ENCODE data around the gene POC1A. TPM values are rescaled to one million over a fixed set of nuclear protein-coding genes. Genes with fewer than 3 reads are reported as not detected.

POC1A gene
- 16.8 and 19.6 TPM in 2 replicates for total RNA-seq

DNA sequence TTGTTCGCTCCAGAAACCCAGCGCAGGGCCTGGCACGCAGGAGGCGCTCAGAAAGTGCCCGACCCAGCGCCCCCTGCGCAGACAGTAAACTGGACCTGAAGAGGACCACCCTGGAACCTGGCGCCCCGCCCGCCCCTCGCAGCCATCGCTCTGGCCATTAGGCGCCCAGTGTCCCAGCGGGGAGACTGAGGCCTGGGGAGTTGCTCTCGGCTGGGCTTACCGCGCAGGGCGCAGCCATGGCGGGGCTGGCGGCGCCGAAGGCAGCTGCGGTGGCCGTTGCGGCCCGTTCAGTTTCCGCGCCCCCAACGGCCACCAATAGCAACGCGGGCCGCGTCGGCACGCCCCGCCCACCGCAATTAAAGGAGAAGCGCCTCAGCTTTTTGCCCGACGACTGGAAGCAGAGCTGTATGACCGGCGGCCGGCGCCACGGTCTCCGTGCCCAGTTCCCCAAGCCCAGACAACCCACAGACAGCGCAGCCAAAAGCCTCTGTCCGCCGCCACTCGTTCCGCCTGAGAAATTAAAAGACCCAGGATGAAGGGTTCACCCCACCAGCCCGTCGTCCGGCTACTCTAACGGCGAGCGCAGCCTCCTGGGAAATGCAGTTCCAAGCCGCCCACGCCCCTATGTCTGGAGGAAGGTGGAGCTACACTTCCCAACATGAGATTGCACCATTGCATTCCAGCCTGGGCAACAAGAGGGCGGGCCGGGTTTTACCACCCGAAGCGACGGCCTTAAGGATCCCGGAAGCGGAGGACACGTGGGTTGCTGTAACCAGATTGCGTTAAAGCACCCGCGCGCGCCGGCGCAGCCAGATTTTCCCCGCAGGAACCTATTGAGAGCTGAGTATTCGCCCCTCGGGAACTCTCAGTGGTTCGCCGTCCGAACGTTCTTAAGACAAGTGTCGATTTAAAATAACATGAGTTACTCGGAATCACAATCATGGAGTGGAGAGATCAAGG, at the start of gene POC1A:
TSS of gene POC1A (minus strand) at position 289 of the 960 bp plus-strand sequence. CDS start at position 238, 51 bp downstream.
- intact Hi-C loops (cut with micrococcal nuclease) = loop anchor here (1.0 to 10.0 kb wide), 17 partner anchors 10 to 1795 kb away; partner anchors contain the start of genes ABHD14A, ALAS1, CISH and DCAF1

DNA sequence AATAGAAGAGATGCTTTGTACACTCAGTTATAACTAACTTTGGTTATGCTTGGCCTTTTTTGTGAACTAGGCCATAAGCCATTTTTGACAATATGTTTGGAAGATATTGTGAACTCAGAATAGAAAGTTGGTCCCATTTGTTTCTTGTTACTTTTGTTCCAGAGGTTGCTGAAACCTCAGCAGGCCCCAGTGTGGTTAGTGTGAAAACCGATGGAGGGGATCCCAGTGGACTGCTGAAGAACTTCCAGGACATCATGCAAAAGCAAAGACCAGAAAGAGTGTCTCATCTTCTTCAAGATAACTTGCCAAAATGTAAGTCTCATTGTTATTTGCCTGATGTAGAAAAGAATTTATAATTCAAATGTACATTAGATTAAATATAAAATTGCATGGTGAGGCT, 49.5 kb upstream of the POC1A start:
- intact Hi-C loops (cut with micrococcal nuclease) = no loop called here

DNA sequence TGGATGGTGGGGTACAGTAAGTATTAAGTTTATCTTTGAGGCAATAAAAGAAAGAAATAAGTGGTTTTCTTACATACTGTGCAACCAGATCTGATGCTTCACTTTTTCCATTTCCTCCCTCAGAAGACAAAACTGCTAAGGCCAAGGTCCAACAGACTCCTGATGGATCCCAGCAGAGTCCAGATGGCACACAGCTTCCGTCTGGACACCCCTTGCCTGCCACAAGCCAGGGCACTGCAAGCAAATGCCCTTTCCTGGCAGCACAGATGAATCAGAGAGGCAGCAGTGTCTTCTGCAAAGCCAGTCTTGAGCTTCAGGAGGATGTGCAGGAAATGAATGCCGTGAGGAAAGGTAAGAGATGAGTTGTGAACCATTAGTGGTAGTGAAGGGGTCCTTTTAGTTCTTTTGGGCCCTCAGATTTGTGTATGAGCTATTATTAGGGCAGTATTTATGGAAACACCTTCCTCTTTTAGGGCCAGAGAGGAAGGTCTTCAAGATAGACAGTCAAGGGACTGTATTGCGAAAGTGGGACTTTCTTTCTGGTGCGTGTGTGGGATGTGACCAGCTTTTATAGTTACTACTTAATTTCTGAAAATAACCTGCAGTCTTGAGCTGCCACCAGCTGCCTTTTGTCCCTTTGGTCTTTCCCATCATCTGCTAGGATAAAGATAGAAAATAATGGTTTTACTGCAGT, 48.3 kb upstream of the POC1A start:
- intact Hi-C loops (cut with micrococcal nuclease) = no loop called here

- intact Hi-C loops (cut with micrococcal nuclease) = no loop called here
Observed at GRCh38 chr3:52200981-52201679, 46.9 kb upstream of the POC1A start.

- intact Hi-C loops (cut with micrococcal nuclease) = loop anchor here (1.0 to 2.0 kb wide), 7 partner anchors 21 to 338 kb away; partner anchors contain the start of genes NISCH, PARP3, POC1A and RPL29
Observed at GRCh38 chr3:52198643-52199608, 44.7 kb upstream of the POC1A start.

GRCh38 chr3:52197842-52198625, 43.8 kb upstream of the POC1A start, which contains the start of gene ALAS1:
Gene ALAS1 (plus strand): TSS chr3:52198160. CDS start chr3:52199242, 1,082 bp downstream.
- intact Hi-C loops (cut with micrococcal nuclease) = loop anchor here (1.0 to 2.0 kb wide), 7 partner anchors 22 to 339 kb away; partner anchors contain the start of genes NISCH, PARP3, POC1A and RPL29

- intact Hi-C loops (cut with micrococcal nuclease) = no loop called here
Observed at GRCh38 chr3:52197499-52197841, 43.2 kb upstream of the POC1A start.

GRCh38 chr3:52196977-52197376, 42.8 kb upstream of the POC1A start:
- intact Hi-C loops (cut with micrococcal nuclease) = no loop called here

DNA sequence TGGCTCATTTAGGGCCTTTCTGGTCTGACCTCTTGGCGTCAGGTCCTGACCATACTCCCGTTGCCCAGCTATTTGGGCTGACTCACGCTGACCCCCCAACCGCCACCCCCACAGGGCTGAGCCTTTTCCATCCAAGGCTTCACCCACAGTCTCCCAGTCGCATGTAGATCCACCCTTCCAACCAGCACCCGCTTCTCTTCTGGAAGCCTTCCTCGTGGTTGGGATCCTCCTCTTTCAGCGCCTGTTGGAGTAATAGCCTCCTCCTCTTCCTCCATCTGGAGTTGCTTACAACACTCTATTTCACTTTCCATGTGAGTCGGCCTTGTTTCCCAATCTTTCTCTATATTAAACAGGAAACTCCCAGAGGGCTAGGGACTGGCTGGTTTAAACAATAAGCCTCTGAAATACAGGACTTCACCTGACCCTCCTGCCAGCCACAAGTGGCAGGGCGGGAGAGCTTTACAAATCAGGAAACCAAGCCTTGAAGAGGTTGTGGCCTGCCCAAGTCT, 41.7 kb upstream of the POC1A start:
- intact Hi-C loops (cut with micrococcal nuclease) = no loop called here

DNA sequence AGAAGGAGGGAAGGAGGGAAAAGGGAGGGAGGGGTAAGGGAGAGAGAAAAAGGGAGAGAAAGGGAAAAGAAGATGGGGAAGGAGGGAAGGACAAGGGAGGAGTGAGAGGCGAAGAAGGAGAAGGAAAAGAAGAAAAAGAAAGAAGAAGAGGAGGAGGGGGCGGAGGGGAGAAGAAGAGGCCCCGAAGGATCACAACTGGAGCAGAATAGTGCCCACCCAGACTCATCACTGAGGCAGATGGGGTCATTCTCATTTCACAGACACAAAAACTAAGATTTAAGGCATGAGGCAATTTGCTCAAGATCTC, 41.0 kb upstream of the POC1A start:
- intact Hi-C loops (cut with micrococcal nuclease) = no loop called here

GRCh38 chr3:52194485-52195290, 40.5 kb upstream of the POC1A start:
- intact Hi-C loops (cut with micrococcal nuclease) = no loop called here

- intact Hi-C loops (cut with micrococcal nuclease) = no loop called here
Observed at GRCh38 chr3:52193065-52193464, 38.8 kb upstream of the POC1A start.

DNA sequence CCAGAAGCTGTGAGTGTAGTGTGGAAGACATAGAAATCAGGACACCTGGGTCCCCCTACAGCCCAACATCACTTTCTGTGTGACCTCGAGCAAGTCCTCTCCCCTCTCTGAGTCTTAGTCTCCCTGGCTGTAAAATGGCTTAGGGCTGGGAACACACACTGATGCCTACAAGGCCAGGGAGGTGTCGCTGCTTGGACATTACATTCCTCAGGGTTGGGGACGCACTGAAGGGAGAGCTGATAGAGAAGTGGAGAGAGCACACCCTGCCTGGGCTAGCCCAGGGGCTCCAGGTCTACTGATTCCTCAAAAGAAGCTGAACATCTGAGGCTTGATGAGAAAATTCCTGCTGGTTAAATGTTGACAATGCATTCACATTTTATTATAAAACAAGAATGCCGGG, 37.4 kb upstream of the POC1A start:
- intact Hi-C loops (cut with micrococcal nuclease) = no loop called here

GRCh38 chr3:52190294-52191074, 36.3 kb upstream of the POC1A start:
- intact Hi-C loops (cut with micrococcal nuclease) = no loop called here

DNA sequence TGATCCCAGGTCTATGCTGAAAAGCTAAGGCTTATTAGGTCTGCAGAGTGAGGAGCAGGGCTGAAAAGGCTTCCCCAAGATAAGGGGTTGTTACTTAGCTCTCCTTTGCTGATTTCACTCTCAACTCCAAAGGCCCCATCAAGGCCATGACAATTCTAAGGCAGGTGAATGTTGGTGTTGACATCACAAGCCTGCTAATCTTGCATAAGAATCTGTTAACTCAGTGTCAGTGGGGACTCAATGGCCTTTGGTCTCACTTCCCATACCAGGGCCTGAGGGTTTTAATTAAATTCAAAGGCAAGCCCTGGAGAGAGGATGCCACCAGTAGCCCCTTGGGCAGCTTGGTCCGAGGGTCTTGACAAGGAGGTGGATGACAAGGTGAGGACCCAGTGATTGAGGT, 34.3 kb upstream of the POC1A start:
- intact Hi-C loops (cut with micrococcal nuclease) = no loop called here

GRCh38 chr3:52186729-52187128, 32.5 kb upstream of the POC1A start:
- intact Hi-C loops (cut with micrococcal nuclease) = no loop called here

DNA sequence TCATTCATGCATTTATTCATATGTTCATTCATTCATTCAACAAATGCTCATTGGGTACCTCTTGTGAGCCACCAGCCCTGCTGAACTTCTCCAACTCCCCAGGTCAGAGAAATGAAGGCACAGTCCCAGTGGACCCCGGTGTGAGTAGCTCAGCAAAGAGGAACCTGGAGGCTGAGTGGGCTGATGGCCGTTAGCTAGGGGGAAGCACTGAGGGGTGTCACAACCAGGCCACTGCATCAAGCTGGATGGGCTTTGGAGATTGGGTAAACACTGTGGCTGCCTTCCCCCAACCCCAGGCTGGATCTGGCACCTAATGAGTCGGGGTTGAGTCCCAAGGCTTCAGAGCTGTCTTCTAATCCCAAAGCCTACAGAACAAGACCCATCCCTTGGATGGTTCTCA, 31.6 kb upstream of the POC1A start:
- intact Hi-C loops (cut with micrococcal nuclease) = no loop called here

DNA sequence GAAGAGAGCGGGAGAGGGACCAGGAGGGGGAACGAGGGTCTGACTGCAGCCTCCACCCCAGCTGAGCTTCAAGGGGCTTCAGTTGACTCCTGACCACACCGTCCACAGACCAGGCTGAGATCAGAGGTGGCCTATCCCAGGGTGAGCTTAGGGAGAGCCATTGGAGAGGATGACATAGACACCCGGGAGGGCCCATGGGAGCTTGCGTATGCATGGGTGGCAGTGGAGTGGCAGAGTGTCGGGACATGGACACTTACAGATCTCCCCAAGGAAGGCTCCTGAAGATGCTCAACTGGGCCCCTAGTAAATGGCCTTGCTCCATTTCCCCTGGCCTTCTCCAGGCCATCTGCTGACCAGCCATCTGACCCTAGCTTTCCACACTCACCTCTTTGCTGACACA, 31.1 kb upstream of the POC1A start:
- intact Hi-C loops (cut with micrococcal nuclease) = no loop called here
